Nephron (organoid): ENCODE measurements around the gene COL28A1.

Experiments
- H3K27ac Mint-ChIP-seq, 3 experiments: 2 replicates each; pipeline ENCODE4 v1.8.0; 2020; ENCODE audit warnings: mixed read lengths in 3 of 3, mild to moderate bottlenecking in 2 of 3, moderate library complexity in 1 of 3
- H3K27me3 Mint-ChIP-seq: 2 replicates; pipeline ENCODE4 v1.8.0; 2021; ENCODE audit warnings: low read depth, mild to moderate bottlenecking, moderate library complexity, mixed read lengths
- H3K36me3 Mint-ChIP-seq: 2 replicates; pipeline ENCODE4 v1.8.0; 2020; ENCODE audit warnings: low read depth, mixed read lengths
- H3K4me1 Mint-ChIP-seq: 2 replicates; pipeline ENCODE4 v1.8.0; 2020; ENCODE audit warnings: mixed read lengths
- H3K4me3 Mint-ChIP-seq, 3 experiments: 2 replicates each; pipeline ENCODE4 v1.8.0; 2020; ENCODE audit warnings: mild to moderate bottlenecking in 3 of 3, mixed read lengths in 3 of 3, moderate library complexity in 2 of 3
- H3K9me3 Mint-ChIP-seq: 2 replicates; pipeline ENCODE4 v1.8.0; 2020; ENCODE audit warnings: mixed read lengths
- TF ChIP-seq, protein P1 (sequence below), 3 experiments: fragments of 200-600 bp; sonication (generic); IDR thresholded peaks; one replicate each; pipeline ENCODE4 v1.5.0; 2021; ENCODE audit warnings: antibody characterized with exemption in 3 of 3; ENCODE audit not compliant: unreplicated experiment in 3 of 3

Gene COL28A1

DNA sequence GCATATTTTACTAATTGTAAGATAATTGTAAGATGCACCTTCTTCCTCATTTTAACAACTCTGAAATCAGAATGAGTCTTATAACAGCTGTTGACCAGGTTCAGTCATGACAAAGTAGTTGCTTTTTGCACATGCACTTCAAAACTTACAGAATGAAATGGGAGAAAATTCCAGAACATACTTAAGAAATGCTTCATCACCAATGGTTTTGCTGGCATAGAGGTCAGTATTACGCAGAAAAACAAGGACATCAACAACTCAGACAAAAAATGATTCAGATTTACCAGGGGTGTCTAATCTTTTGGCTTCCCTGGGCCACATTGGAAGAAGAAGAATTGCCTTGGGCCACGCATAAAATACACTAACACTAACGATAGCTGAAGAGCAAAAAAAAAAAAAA is 13.3 kb downstream of the COL28A1 start:
- H3K27me3 Mint-ChIP-seq = no peaks in the 10 kb centered on the region
- H3K4me3 Mint-ChIP-seq = no peak overlapping the region
- H3K9me3 Mint-ChIP-seq = no peaks in the 10 kb centered on the region
- TF ChIP-seq, protein P1, sequence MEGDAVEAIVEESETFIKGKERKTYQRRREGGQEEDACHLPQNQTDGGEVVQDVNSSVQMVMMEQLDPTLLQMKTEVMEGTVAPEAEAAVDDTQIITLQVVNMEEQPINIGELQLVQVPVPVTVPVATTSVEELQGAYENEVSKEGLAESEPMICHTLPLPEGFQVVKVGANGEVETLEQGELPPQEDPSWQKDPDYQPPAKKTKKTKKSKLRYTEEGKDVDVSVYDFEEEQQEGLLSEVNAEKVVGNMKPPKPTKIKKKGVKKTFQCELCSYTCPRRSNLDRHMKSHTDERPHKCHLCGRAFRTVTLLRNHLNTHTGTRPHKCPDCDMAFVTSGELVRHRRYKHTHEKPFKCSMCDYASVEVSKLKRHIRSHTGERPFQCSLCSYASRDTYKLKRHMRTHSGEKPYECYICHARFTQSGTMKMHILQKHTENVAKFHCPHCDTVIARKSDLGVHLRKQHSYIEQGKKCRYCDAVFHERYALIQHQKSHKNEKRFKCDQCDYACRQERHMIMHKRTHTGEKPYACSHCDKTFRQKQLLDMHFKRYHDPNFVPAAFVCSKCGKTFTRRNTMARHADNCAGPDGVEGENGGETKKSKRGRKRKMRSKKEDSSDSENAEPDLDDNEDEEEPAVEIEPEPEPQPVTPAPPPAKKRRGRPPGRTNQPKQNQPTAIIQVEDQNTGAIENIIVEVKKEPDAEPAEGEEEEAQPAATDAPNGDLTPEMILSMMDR (IDR thresholded peaks at IDR 0.05; ENCODE audit: unreplicated experiment in 3 of 3) = no peak
- H3K36me3 Mint-ChIP-seq = no peaks in the 10 kb centered on the region
- H3K27ac Mint-ChIP-seq = no peak overlapping the region
- H3K4me1 Mint-ChIP-seq = peaks cover 8% of the 10 kb centered on the region

DNA sequence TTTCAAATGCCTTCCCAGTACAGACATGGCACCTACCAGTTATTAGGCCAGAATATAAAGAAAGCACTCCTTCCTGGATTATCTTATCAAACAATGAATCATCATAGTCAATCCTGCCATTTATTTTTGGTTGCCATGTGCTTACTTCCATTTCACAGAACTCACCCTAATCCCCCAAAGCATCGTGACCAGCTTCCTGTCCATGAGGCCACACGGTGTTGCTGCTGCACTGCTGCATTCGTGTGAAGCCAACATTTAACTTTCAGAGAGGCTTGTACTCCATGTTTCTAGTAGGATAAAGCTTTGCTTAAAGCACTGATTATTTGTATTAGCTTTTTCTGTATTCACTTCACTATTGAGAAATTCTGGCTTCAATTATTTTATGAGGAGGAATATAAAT is 14.4 kb downstream of the COL28A1 start:
- H3K4me3 Mint-ChIP-seq = no peak overlapping the region
- no peaks in the 10 kb centered on the region for H3K36me3 Mint-ChIP-seq
- peaks cover 8% of the 10 kb centered on the region for H3K4me1 Mint-ChIP-seq
- H3K27ac Mint-ChIP-seq = no peak overlapping the region
- TF ChIP-seq, protein P1 (IDR thresholded peaks at IDR 0.05; ENCODE audit: unreplicated experiment in 3 of 3) = no peak
- H3K27me3 Mint-ChIP-seq = no peaks in the 10 kb centered on the region
- no peaks in the 10 kb centered on the region for H3K9me3 Mint-ChIP-seq

GRCh38 chr7:7519528-7519927 is 16.1 kb downstream of the COL28A1 start:
- Mint-ChIP-seq H3K27ac (no peak overlapping the region), H3K4me1 (peaks cover 12% of the 10 kb centered on the region), H3K9me3 (no peaks in the 10 kb centered on the region), H3K27me3 (no peaks in the 10 kb centered on the region), H3K36me3 (no peaks in the 10 kb centered on the region), H3K4me3 (no peak overlapping the region)
- TF ChIP-seq, protein P1 (IDR thresholded peaks at IDR 0.05; ENCODE audit: unreplicated experiment in 3 of 3) = no peak

DNA sequence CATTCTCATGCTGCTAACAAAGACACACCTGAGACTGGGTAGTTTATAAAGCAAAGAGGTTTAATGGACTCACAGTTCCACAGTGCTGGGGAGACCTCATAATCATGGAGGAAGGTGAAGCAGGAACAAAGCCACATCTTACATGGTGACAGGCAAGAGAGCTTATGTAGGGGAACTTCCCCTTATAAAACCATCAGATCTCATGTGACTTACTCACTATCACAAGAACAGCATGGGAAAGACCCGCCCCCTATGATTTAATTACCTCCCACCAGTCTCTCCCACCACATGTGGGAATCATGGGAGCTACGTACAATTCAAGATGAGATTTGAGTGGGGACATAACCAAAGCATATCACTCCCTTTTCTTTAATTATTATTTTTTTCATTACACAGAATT is 16.6 kb downstream of the COL28A1 start:
- peaks cover 17% of the 10 kb centered on the region for H3K4me1 Mint-ChIP-seq
- H3K27ac Mint-ChIP-seq = no peak overlapping the region
- no peaks in the 10 kb centered on the region for H3K36me3 Mint-ChIP-seq
- H3K9me3 Mint-ChIP-seq = no peaks in the 10 kb centered on the region
- no peaks in the 10 kb centered on the region for H3K27me3 Mint-ChIP-seq
- TF ChIP-seq, protein P1 (IDR thresholded peaks at IDR 0.05; ENCODE audit: unreplicated experiment in 3 of 3) = no peak
- no peak overlapping the region for H3K4me3 Mint-ChIP-seq

DNA sequence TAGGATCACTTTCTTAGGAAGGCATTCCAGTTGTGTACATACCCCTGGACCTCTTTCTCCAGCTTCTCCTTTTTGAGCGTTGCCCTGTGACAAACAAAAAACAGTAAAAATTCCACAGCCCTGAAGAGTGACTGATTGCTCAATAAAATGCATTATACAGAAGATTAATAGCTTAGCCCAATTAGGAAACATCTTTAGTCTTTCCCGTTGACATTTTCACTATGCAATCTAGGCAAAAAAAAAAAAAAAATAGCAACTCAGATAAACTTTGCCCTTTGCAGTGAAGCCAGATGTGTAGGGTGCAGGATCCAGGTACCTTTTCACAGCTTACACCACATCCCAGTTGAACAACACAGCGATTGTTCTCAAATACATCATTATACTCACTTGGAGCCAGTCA is 17.9 kb downstream of the COL28A1 start:
- Mint-ChIP-seq H3K27ac (peak overlapping the region; percentile 21 to 64 (median 48)), H3K27me3 (no peaks in the 10 kb centered on the region), H3K4me1 (peaks cover 25% of the 10 kb centered on the region), H3K36me3 (no peaks in the 10 kb centered on the region), H3K4me3 (no peak overlapping the region), H3K9me3 (no peaks in the 10 kb centered on the region)
- TF ChIP-seq, protein P1 (IDR thresholded peaks at IDR 0.05; ENCODE audit: unreplicated experiment in 3 of 3) = no peak

DNA sequence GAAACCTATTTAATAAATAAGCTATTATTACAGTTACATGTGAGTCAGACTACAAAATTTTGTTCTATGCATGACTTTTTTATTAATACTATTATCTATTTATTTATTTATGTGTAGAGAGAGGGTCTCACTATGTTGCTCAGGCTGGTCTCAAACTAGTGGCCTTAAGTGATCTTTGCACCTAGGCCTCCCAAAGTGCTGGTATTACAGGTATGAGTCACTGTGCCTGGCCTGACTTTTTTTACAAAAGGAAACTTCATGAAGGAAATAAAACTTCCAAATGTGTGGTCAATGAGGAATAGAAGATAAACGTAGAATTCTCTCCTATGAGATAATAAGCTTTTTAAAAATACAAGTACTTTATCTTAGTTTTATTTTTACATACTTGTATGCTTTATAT is 19.0 kb downstream of the COL28A1 start:
- Mint-ChIP-seq H3K4me1 (peaks cover 28% of the 10 kb centered on the region), H3K4me3 (no peak overlapping the region), H3K9me3 (no peaks in the 10 kb centered on the region), H3K36me3 (no peaks in the 10 kb centered on the region), H3K27ac (no peak overlapping the region), H3K27me3 (no peaks in the 10 kb centered on the region)
- TF ChIP-seq, protein P1 (IDR thresholded peaks at IDR 0.05; ENCODE audit: unreplicated experiment in 3 of 3) = no peak
